SU-DHL-6 (cell line): ENCODE results near the gene CEP295NL.

Source experiments
- CTCF ChIP-seq: fragments of 200-600 bp; sonication (generic); IDR thresholded peaks from one replicate; pipeline ENCODE4 v1.5.1; 2017; ENCODE audit warnings: antibody characterized with exemption, mild to moderate bottlenecking, low read length, moderate library complexity; ENCODE audit not compliant: insufficient read depth, poor library complexity, severe bottlenecking
- EZH2phosphoT487 ChIP-seq: fragments of 200-600 bp; sonication (generic), shearing (Covaris generic); conservative IDR thresholded peaks from 2 replicates; pipeline ENCODE4 v1.6.1; 2018; ENCODE audit warnings: mild to moderate bottlenecking, antibody characterized with exemption, low read length, moderate library complexity, mixed read lengths

GRCh38 chr17:78890498-78890897 is 12.5 kb downstream of the CEP295NL start:
- no peak for TF ChIP-seq CTCF
- no peak for TF ChIP-seq EZH2phosphoT487
